HG02759 (cell line): ENCODE results near the gene PEPD.

Experiments used
- ATAC-seq: cut with Tn5 transposase; IDR thresholded peaks from one replicate; pipeline ENCODE4 v1.9.1; 2021; ENCODE audit warnings: mild to moderate bottlenecking, moderate library complexity; ENCODE audit not compliant: unreplicated experiment

PEPD gene

GRCh38 chr19:33512580-33513137, 8.9 kb downstream of the PEPD start:
- ATAC-seq: no peak

GRCh38 chr19:33512021-33512420, 9.6 kb downstream of the PEPD start:
- no peak for ATAC-seq

GRCh38 chr19:33511346-33511745, 10.2 kb downstream of the PEPD start:
- no peak for ATAC-seq

GRCh38 chr19:33510462-33511194, 11.0 kb downstream of the PEPD start:
- no peak for ATAC-seq

- no peak for ATAC-seq
These were observed 11.8 kb downstream of the PEPD start for GRCh38 chr19:33509774-33510173.

- no peak for ATAC-seq
These were observed 12.5 kb downstream of the PEPD start for GRCh38 chr19:33508941-33509614.

GRCh38 chr19:33508431-33508830, 13.2 kb downstream of the PEPD start:
- no peak for ATAC-seq

GRCh38 chr19:33508009-33508408, 13.6 kb downstream of the PEPD start:
- no peak for ATAC-seq

GRCh38 chr19:33507021-33507956, 14.3 kb downstream of the PEPD start:
- ATAC-seq: no peak

GRCh38 chr19:33506498-33506897, 15.1 kb downstream of the PEPD start:
- no peak for ATAC-seq

- ATAC-seq: no peak
These were observed 15.8 kb downstream of the PEPD start for GRCh38 chr19:33505823-33506222.

GRCh38 chr19:33505148-33505547, 16.4 kb downstream of the PEPD start:
- no peak for ATAC-seq

GRCh38 chr19:33504058-33504444, 17.5 kb downstream of the PEPD start:
- no peak for ATAC-seq

GRCh38 chr19:33503433-33504057, 18.0 kb downstream of the PEPD start:
- no peak for ATAC-seq

- ATAC-seq: no peak
These were observed 18.6 kb downstream of the PEPD start for GRCh38 chr19:33503030-33503429.

- ATAC-seq: no peak
These were observed 19.1 kb downstream of the PEPD start for GRCh38 chr19:33502521-33502920.

- ATAC-seq: no peak
These were observed 19.8 kb downstream of the PEPD start for GRCh38 chr19:33501693-33502356.

GRCh38 chr19:33500991-33501390, 20.6 kb downstream of the PEPD start:
- ATAC-seq: no peak

- ATAC-seq: no peak
These were observed 21.0 kb downstream of the PEPD start for GRCh38 chr19:33500586-33500985.
